Kidney (tissue), 14 donors: ENCODE measurements around the gene PPP2R2C. TPM values are rescaled to one million over a fixed set of nuclear protein-coding genes. Genes with fewer than 3 reads are reported as not detected.
A peak's percentile ranks its signal among the peaks of the same experiment; 100 is the strongest.

Experiments used
- DNase-seq, 5 donors: peaks; one replicate each; pipeline ENCODE4 v3.0.0-alpha.2; 2013 to 2020
- FAIRE-seq: peaks from 2 replicates; lab custom pipeline; 2012; peaks lifted over from hg19 to GRCh38; lab: Jason Lieb, UNC
- H3K27ac ChIP-seq, 2 donors: one replicate each; pipeline ENCODE4 v1.7.0; 2013; ENCODE audit warnings: low read depth in 2 of 2, low read length in 2 of 2, inconsistent platforms in 1 of 2
- H3K27me3 ChIP-seq: one replicate; pipeline ENCODE4 v1.7.1; 2013; ENCODE audit warnings: low read length, inconsistent platforms; ENCODE audit not compliant: control insufficient read depth, insufficient read depth
- H3K36me3 ChIP-seq, 3 donors: one replicate each; pipeline versions ENCODE4 v1.7.0 to v1.7.1; 2013; ENCODE audit warnings: low read length in 3 of 3, control low read depth in 1 of 3, inconsistent platforms in 1 of 3; ENCODE audit not compliant: insufficient read depth in 3 of 3, control insufficient read depth in 2 of 3
- H3K4me1 ChIP-seq, 3 donors: one replicate each; pipeline versions ENCODE4 v1.7.0 to v1.7.1; 2013; ENCODE audit warnings: low read length in 3 of 3, inconsistent platforms in 1 of 3, low read depth in 1 of 3; ENCODE audit not compliant: control insufficient read depth in 2 of 3, insufficient read depth in 2 of 3
- H3K4me3 ChIP-seq, 3 donors: one replicate each; pipeline versions ENCODE4 v1.7.0 to v1.8.1; 2013; ENCODE audit warnings: low read length in 3 of 3, control low read depth in 1 of 3, inconsistent platforms in 1 of 3
- H3K9ac ChIP-seq, 3 donors: one replicate each; pipeline versions ENCODE4 v1.7.0 to v1.7.1; 2013; ENCODE audit warnings: low read length in 3 of 3, control low read depth in 1 of 3, inconsistent platforms in 1 of 3
- H3K9me3 ChIP-seq, 3 donors: one replicate each; pipeline versions ENCODE4 v1.7.0 to v1.7.1; 2013; ENCODE audit warnings: low read length in 3 of 3, control low read depth in 1 of 3, inconsistent platforms in 1 of 3; ENCODE audit not compliant: control insufficient read depth in 2 of 3, insufficient read depth in 1 of 3
- CTCF ChIP-seq: IDR thresholded peaks from 3 replicates; pipeline ENCODE4 v1.5.1; 2012; ENCODE audit warnings: mild to moderate bottlenecking, moderate library complexity, borderline replicate concordance; ENCODE audit not compliant: insufficient read depth; ENCODE audit errors: extremely low read depth
- intact Hi-C: fragments of 100-400 bp; cut with DNase I; formaldehyde crosslinking; loops from one replicate; pipeline ENCODE4 v1.11.1; 2022
- polyA plus RNA-seq: library from polyadenylated mRNA; stranded (reverse); fragments of 350-450 nt; fragmentation: Illumina TruSeq; extraction: RNeasy Lipid Tissue Mini Kit (QIAGEN cat#74804); gene quantifications from one replicate; pipeline ENCODE4 v1.2.3, GENCODE V29; 2014; ENCODE audit warnings: low read depth, low replicate concordance; ENCODE audit not compliant: insufficient read depth
- total RNA-seq: library from RNA; stranded (reverse); fragmentation: NEBNext Ultra II Directional; extraction: Animal tissue kit (Norgen Biotek cat#: 25700); gene quantifications from one replicate; pipeline ENCODE4 v1.2.1, GENCODE V29; 2021
- donor health status: control.
- donor health status: control.
- donor health status: control.
- donor health status: control.
- donor health status: control.
- donor health status: DM: yes; HTN: yes; CAD: no.
- donor health status: Normal renal cell carcinoma (clear cell type).

PPP2R2C gene
- total and polyA plus RNA-seq, 2 donors from 2014 or later, result 0.39 to 0.82 TPM

- H3K27me3 ChIP-seq, result peaks cover 1% of the 10 kb centered on the region
- H3K27ac ChIP-seq, result no peak overlapping the region
- intact Hi-C loops, result no loop called here
- H3K9me3 ChIP-seq, result no peaks in the 10 kb centered on the region
- no peak overlapping the region for H3K9ac ChIP-seq
- peak in 1 of 5 donors; percentile 2 for DNase-seq
- TF ChIP-seq CTCF, result no peak
- FAIRE-seq, result no peak
- H3K4me3 ChIP-seq, result no peak overlapping the region
- H3K4me1 ChIP-seq, result peaks cover 0 to 1% (median 0%) of the 10 kb centered on the region in 3 donors
- H3K36me3 ChIP-seq, result no peaks in the 10 kb centered on the region
Measured at GRCh38 chr4:6475492-6476020, 3.1 kb upstream of the PPP2R2C start.

GRCh38 chr4:6474705-6475457, 2.5 kb upstream of the PPP2R2C start:
- intact Hi-C loops, result no loop called here

GRCh38 chr4:6474053-6474568, 1.7 kb upstream of the PPP2R2C start:
- H3K9me3 ChIP-seq, result no peaks in the 10 kb centered on the region
- intact Hi-C loops, result no loop called here
- DNase-seq (peak in 1 of 5 donors; percentile 9), FAIRE-seq (no peak)
- no peak overlapping the region for H3K27ac ChIP-seq
- H3K36me3 ChIP-seq, result no peaks in the 10 kb centered on the region
- no peak for TF ChIP-seq CTCF
- no peak overlapping the region for H3K4me3 ChIP-seq
- no peak overlapping the region for H3K9ac ChIP-seq
- H3K4me1 ChIP-seq, result peaks cover 0 to 5% (median 0%) of the 10 kb centered on the region in 3 donors
- peaks cover 13% of the 10 kb centered on the region for H3K27me3 ChIP-seq

More at GRCh38 chr4:6474705-6475457, 2.5 kb upstream of the PPP2R2C start:
- Histone ChIP-seq H3K9ac (no peak overlapping the region), H3K4me3 (no peak overlapping the region), H3K36me3 (no peaks in the 10 kb centered on the region), H3K27me3 (peaks cover 6% of the 10 kb centered on the region), H3K9me3 (no peaks in the 10 kb centered on the region), H3K4me1 (peaks cover 0 to 5% (median 0%) of the 10 kb centered on the region in 3 donors), H3K27ac (no peak overlapping the region)
- peak in 1 of 5 donors; percentile 4 for DNase-seq
- no peak for FAIRE-seq
- TF ChIP-seq CTCF, result no peak
